CD4-positive, alpha-beta T cell (primary cell): Measurements from ENCODE around the gene CCBE1. TPM values are rescaled to one million over a fixed set of nuclear protein-coding genes. Genes with fewer than 3 reads are reported as not detected.

Experiments
- ATAC-seq: fragments of 200-7000 bp; cut with Tn5 transposase; one replicate; pipeline ENCODE4 v1.10.0; 2022; ENCODE audit warnings: mild to moderate bottlenecking; ENCODE audit not compliant: poor library complexity
- CTCF ChIA-PET: fragments of 350-600 bp; sonication (Branson Sonifier 250); formaldehyde crosslinking; loops from one replicate; lab custom pipeline; 2021; ENCODE audit warnings: antibody characterized with exemption, inconsistent platforms; lab: Charles Lee
- POLR2A ChIA-PET: fragments of 350-600 bp; sonication (Branson Sonifier 250); formaldehyde crosslinking; loops from one replicate; lab custom pipeline; 2021; ENCODE audit warnings: antibody characterized with exemption, inconsistent platforms; lab: Charles Lee
- DNase-seq, 14 experiments: peaks; one replicate each; pipeline ENCODE4 v3.0.0-alpha.2; 2013 to 2020; ENCODE audit warnings: mixed read lengths in 2 of 14
- H3K27ac ChIP-seq, 2 donors: one replicate each; pipeline versions ENCODE4 v1.5.1 to v1.7.0; 2013; ENCODE audit warnings: low read length in 2 of 2, low read depth in 1 of 2, mild to moderate bottlenecking in 1 of 2
- H3K27me3 ChIP-seq, 2 experiments: 1 replicate in 1 of 2; 2 replicates in 1 of 2; pipeline versions ENCODE4 v1.6.1 to v1.7.0; 2013; ENCODE audit warnings: low read length in 2 of 2, control low read depth in 1 of 2, mild to moderate bottlenecking in 1 of 2, moderate library complexity in 1 of 2; ENCODE audit not compliant: insufficient read depth in 2 of 2, control insufficient read depth in 1 of 2
- H3K36me3 ChIP-seq: one replicate; pipeline ENCODE4 v1.6.1; 2013; ENCODE audit warnings: low read length, control low read depth; ENCODE audit not compliant: insufficient read depth
- H3K4me1 ChIP-seq: one replicate; pipeline ENCODE4 v1.6.1; 2013; ENCODE audit warnings: low read length, control low read depth; ENCODE audit not compliant: insufficient read depth
- H3K4me3 ChIP-seq: one replicate; pipeline ENCODE4 v1.5.1; 2013; ENCODE audit warnings: mild to moderate bottlenecking, low read length, moderate library complexity
- H3K9me3 ChIP-seq, 2 experiments: 1 replicate in 1 of 2; 2 replicates in 1 of 2; pipeline versions ENCODE4 v1.6.1 to v1.7.0; 2013; ENCODE audit warnings: low read length in 2 of 2, mild to moderate bottlenecking in 2 of 2, control low read depth in 1 of 2, moderate library complexity in 1 of 2; ENCODE audit not compliant: control insufficient read depth in 1 of 2, insufficient read depth in 1 of 2
- H3K27ac Mint-ChIP-seq: one replicate; pipeline ENCODE4 v1.8.0; 2020; ENCODE audit warnings: mixed read lengths
- H3K27me3 Mint-ChIP-seq: one replicate; pipeline ENCODE4 v1.8.0; 2021; ENCODE audit warnings: mixed read lengths
- H3K36me3 Mint-ChIP-seq: one replicate; pipeline ENCODE4 v1.8.0; 2021; ENCODE audit warnings: low read depth, mixed read lengths
- H3K4me1 Mint-ChIP-seq: one replicate; pipeline ENCODE4 v1.8.0; 2021; ENCODE audit warnings: low read depth, mixed read lengths
- H3K4me3 Mint-ChIP-seq: one replicate; pipeline ENCODE4 v1.8.0; 2020; ENCODE audit warnings: mild to moderate bottlenecking, mixed read lengths
- H3K9me3 Mint-ChIP-seq: one replicate; pipeline ENCODE4 v1.8.0; 2020; ENCODE audit warnings: mixed read lengths
- intact Hi-C, 2 experiments: fragments of 100-400 bp; cut with DNase I in 1 of 2; cut with micrococcal nuclease in 1 of 2; formaldehyde crosslinking; loops; one replicate each; pipeline versions ENCODE4 v1.15.1 to v1.9.0; 2023 to 2025; cut with DNase I, micrococcal nuclease
- total RNA-seq, 174 experiments: library from RNA in 2 of 174; stranded (reverse) in 2 of 174; gene quantifications; one replicate each; pipeline ENCODE4 v1.2.3 and lab custom pipeline; 2021 to 2026
- TF ChIP-seq, protein P1 (sequence below): fragments of 200-600 bp; IDR thresholded peaks from one replicate; pipeline ENCODE4 v1.8.0; 2022; ENCODE audit warnings: antibody characterized with exemption, mild to moderate bottlenecking

Gene CCBE1
- total RNA-seq, 2 experiments from 2014 or later, result not detected

DNA sequence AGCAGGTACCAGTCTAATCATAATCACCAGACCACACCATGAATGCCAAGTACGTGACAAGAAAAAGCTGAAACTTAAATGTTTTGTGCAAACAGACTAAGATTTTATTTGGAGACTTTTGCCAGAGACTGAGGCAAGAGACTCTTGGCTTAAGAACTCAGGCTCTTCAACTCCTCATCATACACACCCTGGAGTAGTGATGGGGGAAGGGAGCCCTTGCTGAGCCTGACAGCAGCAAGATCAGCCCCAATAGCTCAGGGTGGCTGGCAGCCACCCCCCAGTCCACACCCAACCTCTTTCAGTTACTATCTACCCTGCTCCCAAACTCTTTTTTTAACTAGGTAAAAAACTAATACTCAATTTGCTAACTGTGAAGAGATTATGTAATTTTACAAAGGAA, 114.8 kb downstream of the CCBE1 start:
- H3K9me3 ChIP-seq, result peaks cover 0 to 3% of the 10 kb centered on the region in 2 experiments
- no peak for ATAC-seq
- Mint-ChIP-seq H3K9me3 (peaks cover 5% of the 10 kb centered on the region), H3K4me3 (no peak overlapping the region), H3K36me3 (no peaks in the 10 kb centered on the region), H3K4me1 (no peaks in the 10 kb centered on the region), H3K27me3 (peaks cover 6% of the 10 kb centered on the region), H3K27ac (no peak overlapping the region)
- TF ChIP-seq, protein P1, sequence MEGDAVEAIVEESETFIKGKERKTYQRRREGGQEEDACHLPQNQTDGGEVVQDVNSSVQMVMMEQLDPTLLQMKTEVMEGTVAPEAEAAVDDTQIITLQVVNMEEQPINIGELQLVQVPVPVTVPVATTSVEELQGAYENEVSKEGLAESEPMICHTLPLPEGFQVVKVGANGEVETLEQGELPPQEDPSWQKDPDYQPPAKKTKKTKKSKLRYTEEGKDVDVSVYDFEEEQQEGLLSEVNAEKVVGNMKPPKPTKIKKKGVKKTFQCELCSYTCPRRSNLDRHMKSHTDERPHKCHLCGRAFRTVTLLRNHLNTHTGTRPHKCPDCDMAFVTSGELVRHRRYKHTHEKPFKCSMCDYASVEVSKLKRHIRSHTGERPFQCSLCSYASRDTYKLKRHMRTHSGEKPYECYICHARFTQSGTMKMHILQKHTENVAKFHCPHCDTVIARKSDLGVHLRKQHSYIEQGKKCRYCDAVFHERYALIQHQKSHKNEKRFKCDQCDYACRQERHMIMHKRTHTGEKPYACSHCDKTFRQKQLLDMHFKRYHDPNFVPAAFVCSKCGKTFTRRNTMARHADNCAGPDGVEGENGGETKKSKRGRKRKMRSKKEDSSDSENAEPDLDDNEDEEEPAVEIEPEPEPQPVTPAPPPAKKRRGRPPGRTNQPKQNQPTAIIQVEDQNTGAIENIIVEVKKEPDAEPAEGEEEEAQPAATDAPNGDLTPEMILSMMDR, result no peak
- CTCF ChIA-PET, result no interaction called here
- no peaks in the 10 kb centered on the region for H3K27me3 ChIP-seq
- no peak overlapping the region for H3K27ac ChIP-seq
- POLR2A ChIA-PET, result no interaction called here
- intact Hi-C loops, result no loop called here
- no peak overlapping the region for H3K4me3 ChIP-seq
- DNase-seq, result no peak
- H3K36me3 ChIP-seq, result no peaks in the 10 kb centered on the region
- H3K4me1 ChIP-seq, result no peaks in the 10 kb centered on the region

DNA sequence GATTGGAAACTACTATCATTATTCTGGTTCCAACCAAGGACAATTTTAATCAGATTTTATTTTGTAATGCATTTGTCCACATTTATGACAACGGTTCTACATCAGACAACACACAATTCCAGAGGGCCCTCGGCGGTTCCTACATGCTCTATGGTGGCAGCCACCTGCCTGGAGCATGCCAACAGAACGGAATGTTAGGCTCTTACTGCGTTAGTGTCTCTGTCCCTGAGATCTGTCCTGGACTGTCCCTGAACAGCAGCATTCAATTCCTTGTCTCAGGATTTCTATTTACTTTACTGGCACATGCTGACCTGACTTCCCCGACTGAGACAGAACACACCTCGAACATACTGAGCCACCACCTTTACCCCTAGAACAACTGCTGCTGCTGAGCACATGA, 117.7 kb downstream of the CCBE1 start:
- Mint-ChIP-seq H3K4me3 (no peak overlapping the region), H3K9me3 (peaks cover 6% of the 10 kb centered on the region), H3K27ac (no peak overlapping the region), H3K4me1 (no peaks in the 10 kb centered on the region), H3K27me3 (peaks cover under 1% of the 10 kb centered on the region), H3K36me3 (no peaks in the 10 kb centered on the region)
- H3K36me3 ChIP-seq, result no peaks in the 10 kb centered on the region
- ATAC-seq, result no peak
- no peaks in the 10 kb centered on the region for H3K27me3 ChIP-seq
- TF ChIP-seq, protein P1, result no peak
- ChIA-PET CTCF (no interaction called here), POLR2A (no interaction called here)
- intact Hi-C loops, result no loop called here
- H3K4me3 ChIP-seq, result no peak overlapping the region
- no peak overlapping the region for H3K27ac ChIP-seq
- peaks cover 0 to 3% of the 10 kb centered on the region in 2 experiments for H3K9me3 ChIP-seq
- H3K4me1 ChIP-seq, result no peaks in the 10 kb centered on the region
- DNase-seq, result no peak

DNA sequence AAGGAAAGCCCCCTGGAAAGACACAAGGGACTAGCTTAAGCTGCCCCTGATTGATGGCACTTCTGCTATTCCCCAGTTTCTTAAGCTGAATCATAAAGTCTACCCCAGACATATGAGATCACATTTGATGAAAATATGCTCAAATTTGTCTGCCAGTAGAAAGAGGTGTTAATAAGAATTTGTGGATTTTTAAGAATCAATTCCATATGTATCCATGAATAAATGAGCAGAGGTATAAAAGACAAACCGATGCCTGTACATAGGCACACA, 119.9 kb downstream of the CCBE1 start:
- Histone ChIP-seq H3K27ac (no peak overlapping the region), H3K4me1 (no peaks in the 10 kb centered on the region), H3K4me3 (no peak overlapping the region), H3K9me3 (peaks cover 0 to under 1% of the 10 kb centered on the region in 2 experiments), H3K36me3 (no peaks in the 10 kb centered on the region), H3K27me3 (no peaks in the 10 kb centered on the region)
- Mint-ChIP-seq H3K9me3 (peaks cover 6% of the 10 kb centered on the region), H3K4me1 (no peaks in the 10 kb centered on the region), H3K27me3 (no peaks in the 10 kb centered on the region), H3K36me3 (no peaks in the 10 kb centered on the region), H3K27ac (no peak overlapping the region), H3K4me3 (no peak overlapping the region)
- intact Hi-C loops, result no loop called here
- DNase-seq (no peak), ATAC-seq (no peak)
- CTCF ChIA-PET, result no interaction called here
- TF ChIP-seq, protein P1, result no peak
- POLR2A ChIA-PET, result no interaction called here
